ENCODE data around the gene ZNF45. TPM values are rescaled to one million over a fixed set of nuclear protein-coding genes. Genes with fewer than 3 reads are reported as not detected.

Gene ZNF45
- polyA plus RNA-seq, 2 of the 4 experiments (the other 2 are of a cell fraction): 14.8 to 20.9 TPM

- TF ChIP-seq MYC (IDR thresholded peaks at IDR 0.05; ENCODE audit: borderline replicate concordance, low read length) (no peak), TFCP2L1 (CRISPR knock-in tag; IDR thresholded peaks at IDR 0.05) (no peak), FOSB (CRISPR knock-in tag; IDR thresholded peaks at IDR 0.05) (no peak), ELK1 (IDR thresholded peaks at IDR 0.05; ENCODE audit: low read depth, low read length) (0 out of 2 replicates have a peak, but pooled peaks have one; percentile 58), CTCF (IDR thresholded peaks at IDR 0.05) (peak; percentile 41; the same call in 2 of the 3 replicates), PHF8 (IDR thresholded peaks at IDR 0.05; ENCODE audit: borderline replicate concordance, low read depth) (peak; percentile 62; the same call in 1 of the 2 replicates), CBX8 (IDR thresholded peaks at IDR 0.05) (no peak), POLR2A (IDR thresholded peaks at IDR 0.05; ENCODE audit: low read length) (no peak), HDAC2 (IDR thresholded peaks at IDR 0.05) (no peak), BHLHE40 (IDR thresholded peaks at IDR 0.05; ENCODE audit: low read depth, low read length) (no peak), CBX2 (IDR thresholded peaks at IDR 0.05; ENCODE audit: borderline replicate concordance, low read depth) (no peak), CHD2 (IDR thresholded peaks at IDR 0.05; ENCODE audit: low read length, partially characterized antibody) (no peak), HEYL (CRISPR knock-in tag; IDR thresholded peaks at IDR 0.05) (no peak), HMGXB4 (CRISPR knock-in tag; IDR thresholded peaks at IDR 0.05; ENCODE audit: borderline replicate concordance) (no peak), RARB (CRISPR knock-in tag; IDR thresholded peaks at IDR 0.05) (no peak), RCOR1 (IDR thresholded peaks at IDR 0.05; ENCODE audit: low read depth, low read length) (no peak), JUN (IDR thresholded peaks at IDR 0.05) (peak in 1 of 2 experiments; percentile 66; a peak in 2 of 5 replicates), EP300 (IDR thresholded peaks at IDR 0.05) (no peak), EHMT2 (IDR thresholded peaks at IDR 0.05; ENCODE audit: low read depth) (no peak), ESRRA (IDR thresholded peaks at IDR 0.05; ENCODE audit: borderline replicate concordance, low read length) (no peak), BCL3 (IDR thresholded peaks at IDR 0.05) (0 out of 3 replicates have a peak, but pooled peaks have one; percentile 17), HES2 (IDR thresholded peaks at IDR 0.05) (no peak), MAZ (IDR thresholded peaks at IDR 0.05; ENCODE audit: borderline replicate concordance, low read depth, low read length) (no peak), E2F6 (IDR thresholded peaks at IDR 0.05; ENCODE audit: borderline replicate concordance, low read depth) (no peak; the same call in 1 of the 2 replicates), RNF2 (IDR thresholded peaks at IDR 0.05; ENCODE audit: borderline replicate concordance, low read depth) (0 out of 2 replicates have a peak, but pooled peaks have one; percentile 51), MAX (IDR thresholded peaks at IDR 0.05) (peak; percentile 84), FOSL2 (IDR thresholded peaks at IDR 0.05) (no peak), FOSL2 (CRISPR knock-in tag; IDR thresholded peaks at IDR 0.05) (0 out of 2 replicates have a peak, but pooled peaks have one; percentile 4), POLR2AphosphoS2 (conservative IDR thresholded peaks at IDR 0.05; ENCODE audit: low read length) (no peak), KDM1A (IDR thresholded peaks at IDR 0.05; ENCODE audit: low read depth) (no peak), ZFP36 (IDR thresholded peaks at IDR 0.05; ENCODE audit: borderline replicate concordance, partially characterized antibody) (no peak), HOXB13 (CRISPR knock-in tag; IDR thresholded peaks at IDR 0.05; ENCODE audit: low read depth) (no peak), ZC3H11A (IDR thresholded peaks at IDR 0.05) (no peak), HOXA7 (CRISPR knock-in tag; IDR thresholded peaks at IDR 0.05) (no peak)
- TF ChIP-seq, protein P1, sequence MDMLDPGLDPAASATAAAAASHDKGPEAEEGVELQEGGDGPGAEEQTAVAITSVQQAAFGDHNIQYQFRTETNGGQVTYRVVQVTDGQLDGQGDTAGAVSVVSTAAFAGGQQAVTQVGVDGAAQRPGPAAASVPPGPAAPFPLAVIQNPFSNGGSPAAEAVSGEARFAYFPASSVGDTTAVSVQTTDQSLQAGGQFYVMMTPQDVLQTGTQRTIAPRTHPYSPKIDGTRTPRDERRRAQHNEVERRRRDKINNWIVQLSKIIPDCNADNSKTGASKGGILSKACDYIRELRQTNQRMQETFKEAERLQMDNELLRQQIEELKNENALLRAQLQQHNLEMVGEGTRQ (IDR thresholded peaks at IDR 0.05): no peak
Observed at GRCh38 chr19:43950834-43951645, 16.0 kb upstream of the ZNF45 start, which contains the start of gene ZNF221 (continued).
